Smooth muscle cell (in vitro differentiated cells): ENCODE results near the gene NRK. TPM values are rescaled to one million over a fixed set of nuclear protein-coding genes. Genes with fewer than 3 reads are reported as not detected.

ENCODE experiments used
- DNase-seq: peaks from one replicate; lab custom pipeline; 2025; ENCODE audit not compliant: unreplicated experiment; lab: John Stamatoyannopoulos, UW
- H2AFZ ChIP-seq: fragments of 200-600 bp; sonication (generic); 2 replicates; pipeline ENCODE4 v1.6.0; 2016; ENCODE audit warnings: antibody characterized with exemption, low read depth, mild to moderate bottlenecking
- H3F3A ChIP-seq: fragments of 200-600 bp; sonication (generic); 2 replicates; pipeline ENCODE4 v1.6.0; 2017; ENCODE audit warnings: antibody characterized with exemption, low read depth
- H3K27ac ChIP-seq: fragments of 200-600 bp; sonication (generic); 2 replicates; pipeline ENCODE4 v1.5.1; 2016; ENCODE audit warnings: low read depth, mild to moderate bottlenecking
- H3K27me3 ChIP-seq: fragments of 200-600 bp; sonication (generic); 2 replicates; pipeline ENCODE4 v1.6.1; 2016; ENCODE audit warnings: low read depth, mild to moderate bottlenecking
- H3K36me3 ChIP-seq: fragments of 200-600 bp; sonication (generic); 2 replicates; pipeline ENCODE4 v1.5.1; 2016; ENCODE audit warnings: low read depth
- H3K4me1 ChIP-seq: fragments of 200-600 bp; sonication (generic); 2 replicates; pipeline ENCODE4 v1.5.1; 2016; ENCODE audit warnings: low read depth
- H3K4me2 ChIP-seq: fragments of 200-600 bp; sonication (generic); 2 replicates; pipeline ENCODE4 v1.6.0; 2016; ENCODE audit warnings: mild to moderate bottlenecking
- H3K4me3 ChIP-seq: fragments of 200-600 bp; sonication (generic); 2 replicates; pipeline ENCODE4 v1.5.1; 2016; ENCODE audit warnings: mild to moderate bottlenecking
- H3K79me2 ChIP-seq: fragments of 200-600 bp; sonication (generic); 2 replicates; pipeline ENCODE4 v1.6.0; 2016; ENCODE audit warnings: low read depth, mild to moderate bottlenecking
- H3K9ac ChIP-seq: fragments of 200-600 bp; sonication (generic); 2 replicates; pipeline ENCODE4 v1.6.0; 2016; ENCODE audit warnings: low read depth
- H3K9me3 ChIP-seq: fragments of 200-600 bp; sonication (generic); replicated peaks from 2 replicates; pipeline ENCODE4 v1.5.1; 2016; ENCODE audit warnings: low read depth
- H4K20me1 ChIP-seq: fragments of 200-600 bp; sonication (generic); 2 replicates; pipeline ENCODE4 v1.6.0; 2016; ENCODE audit warnings: low read depth
- WGBS: methylation state at CpG from one replicate; pipeline ENCODE4 v1.1.7; 2016; ENCODE audit warnings: low lambda C conversion rate; 5-methylcytosine and 5-hydroxymethylcytosine counted together
- polyA plus RNA-seq: library from polyadenylated mRNA; unstranded; fragments of >200 nt; fragmentation: Nextera tagmentation; extraction: Ambion mirVana; gene quantifications from 2 replicates; pipeline ENCODE4 v1.2.1, GENCODE V29; 2016
- total RNA-seq: library from RNA; depleted of rRNA; stranded (reverse); fragments of >200 nt; gene quantifications from 2 replicates; pipeline ENCODE4 v1.2.3, GENCODE V29; 2014
- TF ChIP-seq, protein P1 (sequence below): fragments of 200-600 bp; sonication (generic); IDR thresholded peaks from 2 replicates; pipeline ENCODE4 v1.5.1; 2017; ENCODE audit warnings: borderline replicate concordance, mild to moderate bottlenecking, antibody characterized with exemption; ENCODE audit not compliant: insufficient read depth, poor library complexity, severe bottlenecking

The NRK gene
- total and polyA plus RNA-seq, 2 experiments from 2014 or later, result 0.55 to 4.0 TPM

DNA sequence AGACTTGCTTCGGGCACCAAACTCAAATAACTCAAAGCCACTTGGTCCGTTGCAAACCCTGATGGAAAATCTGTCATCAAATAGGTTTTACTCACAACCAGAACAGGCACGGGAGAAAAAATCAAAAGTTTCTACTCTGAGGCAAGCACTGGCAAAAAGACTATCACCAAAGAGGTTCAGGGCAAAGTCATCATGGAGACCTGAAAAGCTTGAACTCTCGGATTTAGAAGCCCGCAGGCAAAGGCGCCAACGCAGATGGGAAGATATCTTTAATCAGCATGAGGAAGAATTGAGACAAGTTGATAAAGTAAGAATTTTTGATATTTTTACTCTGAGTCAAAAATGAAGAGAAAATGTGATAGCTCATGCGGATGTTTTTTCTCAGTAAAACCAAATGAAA, 87.2 kb downstream of the NRK start:
- no peaks in the 10 kb centered on the region for H3K79me2 ChIP-seq
- no peaks in the 10 kb centered on the region for H3K27me3 ChIP-seq
- no peaks in the 10 kb centered on the region for H4K20me1 ChIP-seq
- no peaks in the 10 kb centered on the region for H3K4me1 ChIP-seq
- H3K27ac ChIP-seq, result no peak overlapping the region
- TF ChIP-seq, protein P1, sequence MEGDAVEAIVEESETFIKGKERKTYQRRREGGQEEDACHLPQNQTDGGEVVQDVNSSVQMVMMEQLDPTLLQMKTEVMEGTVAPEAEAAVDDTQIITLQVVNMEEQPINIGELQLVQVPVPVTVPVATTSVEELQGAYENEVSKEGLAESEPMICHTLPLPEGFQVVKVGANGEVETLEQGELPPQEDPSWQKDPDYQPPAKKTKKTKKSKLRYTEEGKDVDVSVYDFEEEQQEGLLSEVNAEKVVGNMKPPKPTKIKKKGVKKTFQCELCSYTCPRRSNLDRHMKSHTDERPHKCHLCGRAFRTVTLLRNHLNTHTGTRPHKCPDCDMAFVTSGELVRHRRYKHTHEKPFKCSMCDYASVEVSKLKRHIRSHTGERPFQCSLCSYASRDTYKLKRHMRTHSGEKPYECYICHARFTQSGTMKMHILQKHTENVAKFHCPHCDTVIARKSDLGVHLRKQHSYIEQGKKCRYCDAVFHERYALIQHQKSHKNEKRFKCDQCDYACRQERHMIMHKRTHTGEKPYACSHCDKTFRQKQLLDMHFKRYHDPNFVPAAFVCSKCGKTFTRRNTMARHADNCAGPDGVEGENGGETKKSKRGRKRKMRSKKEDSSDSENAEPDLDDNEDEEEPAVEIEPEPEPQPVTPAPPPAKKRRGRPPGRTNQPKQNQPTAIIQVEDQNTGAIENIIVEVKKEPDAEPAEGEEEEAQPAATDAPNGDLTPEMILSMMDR, result no peak
- H2AFZ ChIP-seq, result no peak overlapping the region
- H3F3A ChIP-seq, result no peaks in the 10 kb centered on the region
- DNase-seq, result no peak
- no peak overlapping the region for H3K4me2 ChIP-seq
- peaks cover 3% of the 10 kb centered on the region for H3K9me3 ChIP-seq
- no peak overlapping the region for H3K9ac ChIP-seq
- no peaks in the 10 kb centered on the region for H3K36me3 ChIP-seq
- 88% methylated on average over 8 of the region's 8 CpGs for WGBS
- no peak overlapping the region for H3K4me3 ChIP-seq

DNA sequence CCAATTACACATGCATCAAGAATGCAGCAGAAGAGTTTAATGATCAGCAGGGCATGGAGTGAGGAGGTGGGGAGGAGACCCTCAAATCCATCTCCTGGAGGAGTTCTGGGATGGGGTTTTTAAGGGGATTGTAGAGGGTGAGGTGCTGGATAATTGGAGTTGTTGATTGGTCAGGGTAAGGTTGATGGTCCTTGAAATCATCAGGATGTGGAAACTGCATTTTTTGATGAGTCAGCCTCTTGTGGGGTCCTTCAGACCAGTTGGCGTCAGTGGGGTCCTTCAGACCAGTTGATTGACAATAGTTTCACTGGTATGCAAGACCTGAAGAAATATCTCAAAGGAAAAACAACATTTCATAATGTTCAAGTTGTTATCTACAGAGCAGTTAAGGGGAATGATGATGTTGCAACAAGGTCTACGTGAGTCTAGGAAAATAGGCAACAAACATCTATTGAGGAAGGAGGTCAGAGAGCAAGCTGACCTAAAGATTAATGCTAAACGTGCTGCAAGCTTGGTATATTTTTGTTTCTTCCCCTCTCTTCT, 88.3 kb downstream of the NRK start:
- no peak overlapping the region for H3K27ac ChIP-seq
- no peak for DNase-seq
- no peak overlapping the region for H3K4me2 ChIP-seq
- H3F3A ChIP-seq, result no peaks in the 10 kb centered on the region
- no peaks in the 10 kb centered on the region for H3K27me3 ChIP-seq
- no peak overlapping the region for H3K4me3 ChIP-seq
- no peaks in the 10 kb centered on the region for H3K36me3 ChIP-seq
- no peaks in the 10 kb centered on the region for H3K79me2 ChIP-seq
- H3K9ac ChIP-seq, result no peak overlapping the region
- peaks cover 3% of the 10 kb centered on the region for H3K9me3 ChIP-seq
- no peaks in the 10 kb centered on the region for H4K20me1 ChIP-seq
- 54% methylated on average over 3 of the region's 3 CpGs for WGBS
- H2AFZ ChIP-seq, result no peak overlapping the region
- TF ChIP-seq, protein P1, result no peak
- no peaks in the 10 kb centered on the region for H3K4me1 ChIP-seq

DNA sequence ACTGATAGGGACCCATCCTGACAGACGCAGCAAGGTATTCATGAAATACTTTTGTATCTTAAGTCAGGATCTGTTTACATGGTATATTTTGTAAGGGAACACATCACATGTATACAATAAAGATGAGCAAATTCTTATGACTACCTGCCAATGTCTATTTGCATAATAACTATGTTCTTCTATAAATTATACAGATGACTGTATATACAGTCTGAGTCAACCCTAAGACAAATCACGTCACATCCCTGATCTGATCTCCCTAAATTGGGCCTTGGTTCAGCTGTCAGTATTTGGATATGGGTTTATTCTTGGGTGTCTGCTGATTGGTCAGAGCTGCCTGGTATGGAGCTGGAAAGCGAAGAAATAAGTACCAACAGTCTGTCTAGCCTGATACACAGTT, 122.9 kb downstream of the NRK start:
- no peak overlapping the region for H3K9ac ChIP-seq
- no peak overlapping the region for H3K27ac ChIP-seq
- H4K20me1 ChIP-seq, result no peaks in the 10 kb centered on the region
- H3K27me3 ChIP-seq, result no peaks in the 10 kb centered on the region
- no peaks in the 10 kb centered on the region for H3K9me3 ChIP-seq
- no peaks in the 10 kb centered on the region for H3K36me3 ChIP-seq
- no peak for DNase-seq
- H3K4me2 ChIP-seq, result no peak overlapping the region
- H3F3A ChIP-seq, result no peaks in the 10 kb centered on the region
- no peak overlapping the region for H3K4me3 ChIP-seq
- TF ChIP-seq, protein P1, result no peak
- H3K79me2 ChIP-seq, result no peaks in the 10 kb centered on the region
- no peak overlapping the region for H2AFZ ChIP-seq
- H3K4me1 ChIP-seq, result no peaks in the 10 kb centered on the region
- WGBS, result 68% methylated on average over 3 of the region's 3 CpGs

DNA sequence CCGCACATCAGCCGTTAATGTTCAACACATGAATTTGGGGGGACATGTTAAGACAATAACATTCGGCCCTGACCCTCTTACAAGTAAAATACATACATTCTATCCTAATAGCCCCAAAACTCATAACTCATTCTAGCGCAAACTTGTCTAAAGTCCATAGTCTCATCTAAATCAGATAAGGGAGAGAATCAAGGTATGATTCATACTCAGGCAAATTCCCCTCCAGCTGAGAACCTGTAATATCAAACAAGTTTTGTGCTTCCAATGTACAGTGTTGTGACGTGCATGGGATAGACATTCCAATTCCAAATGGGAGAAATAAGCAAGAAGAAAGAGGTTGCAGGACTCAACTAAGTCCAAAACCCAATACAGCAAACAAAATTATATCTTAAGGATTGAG, 147.1 kb downstream of the NRK start:
- Histone ChIP-seq H3F3A (no peaks in the 10 kb centered on the region), H3K36me3 (no peaks in the 10 kb centered on the region), H3K27me3 (no peaks in the 10 kb centered on the region), H4K20me1 (no peaks in the 10 kb centered on the region), H3K79me2 (no peaks in the 10 kb centered on the region), H2AFZ (no peak overlapping the region), H3K27ac (no peak overlapping the region), H3K9ac (no peak overlapping the region), H3K4me1 (no peaks in the 10 kb centered on the region), H3K4me3 (no peak overlapping the region), H3K9me3 (peaks cover 4% of the 10 kb centered on the region), H3K4me2 (no peak overlapping the region)
- no peak for DNase-seq
- 83% methylated on average over 5 of the region's 5 CpGs for WGBS
- TF ChIP-seq, protein P1, result no peak
